Mesenteric fat pad (tissue), 1 donor: ENCODE data around the gene SH3RF3. TPM values are rescaled to one million over a fixed set of nuclear protein-coding genes. Genes with fewer than 3 reads are reported as not detected.

Source experiments
- DNase-seq: peaks from one replicate; pipeline ENCODE4 v3.0.0-alpha.2; 2020; ENCODE audit warnings: low spot score
- total RNA-seq: library from RNA; stranded (reverse); fragmentation: NEBNext Ultra II Directional; extraction: Animal tissue kit (Norgen Biotek cat#: 25700); gene quantifications from one replicate; pipeline ENCODE4 v1.2.1, GENCODE V29; 2021
- donor health status: DM: yes; HTN: yes; CAD: no.

SH3RF3 gene
- total RNA-seq, 1 donor from 2014 or later: 20.4 TPM

GRCh38 chr2:109138449-109138848 lies 9.4 kb downstream of the SH3RF3 start:
- no peak for DNase-seq

DNA sequence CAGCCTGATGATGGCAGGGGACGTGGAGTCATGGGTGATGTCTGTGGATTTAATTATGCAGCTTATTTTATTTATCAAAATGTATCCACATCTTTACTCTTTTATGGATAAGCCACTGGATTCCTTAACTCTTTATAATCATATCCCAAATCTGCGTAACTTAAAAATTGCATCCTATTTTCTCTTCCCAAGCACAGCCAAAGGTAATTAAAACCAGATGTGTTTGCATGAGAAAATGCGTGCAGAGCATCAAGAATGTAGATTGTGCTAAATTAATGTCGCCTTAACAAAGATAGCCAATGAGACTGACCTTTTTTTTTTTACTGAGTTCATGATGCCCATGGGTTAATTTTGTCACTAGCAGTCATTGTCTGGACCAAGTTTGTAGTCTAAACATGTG lies 10.0 kb downstream of the SH3RF3 start:
- no peak for DNase-seq

DNA sequence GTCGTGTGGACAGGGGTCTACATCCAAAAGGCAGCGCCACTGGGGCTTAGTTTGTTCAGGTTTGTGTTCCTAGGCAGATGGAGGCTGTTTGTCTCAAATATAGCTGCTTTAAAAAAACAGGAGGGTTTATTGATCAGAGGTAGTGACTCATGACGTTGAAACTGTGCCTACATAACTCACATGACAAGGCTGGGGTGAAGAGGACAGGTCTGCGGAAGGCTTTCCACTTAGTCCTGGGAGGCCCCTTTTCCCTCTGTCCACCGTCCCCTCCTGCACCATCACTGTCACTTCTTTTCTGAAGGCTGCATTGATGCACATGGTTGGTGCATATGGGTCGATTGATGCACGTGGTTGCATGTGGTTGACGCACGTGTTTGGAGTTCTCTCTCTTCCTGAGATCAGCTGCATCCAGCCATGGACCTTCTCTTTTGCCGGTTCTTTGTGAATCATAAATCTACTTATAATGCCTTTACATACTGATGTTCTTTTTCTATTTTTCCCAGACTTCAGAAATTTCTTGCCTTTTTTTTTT lies 10.9 kb downstream of the SH3RF3 start:
- no peak for DNase-seq

GRCh38 chr2:109141006-109141600 lies 12.1 kb downstream of the SH3RF3 start:
- DNase-seq: peak; percentile 62

- DNase-seq: peak; percentile 35
Observed at GRCh38 chr2:109141727-109142283, 12.8 kb downstream of the SH3RF3 start.

GRCh38 chr2:109142416-109143210 lies 13.6 kb downstream of the SH3RF3 start:
- peak; percentile 73 for DNase-seq

DNA sequence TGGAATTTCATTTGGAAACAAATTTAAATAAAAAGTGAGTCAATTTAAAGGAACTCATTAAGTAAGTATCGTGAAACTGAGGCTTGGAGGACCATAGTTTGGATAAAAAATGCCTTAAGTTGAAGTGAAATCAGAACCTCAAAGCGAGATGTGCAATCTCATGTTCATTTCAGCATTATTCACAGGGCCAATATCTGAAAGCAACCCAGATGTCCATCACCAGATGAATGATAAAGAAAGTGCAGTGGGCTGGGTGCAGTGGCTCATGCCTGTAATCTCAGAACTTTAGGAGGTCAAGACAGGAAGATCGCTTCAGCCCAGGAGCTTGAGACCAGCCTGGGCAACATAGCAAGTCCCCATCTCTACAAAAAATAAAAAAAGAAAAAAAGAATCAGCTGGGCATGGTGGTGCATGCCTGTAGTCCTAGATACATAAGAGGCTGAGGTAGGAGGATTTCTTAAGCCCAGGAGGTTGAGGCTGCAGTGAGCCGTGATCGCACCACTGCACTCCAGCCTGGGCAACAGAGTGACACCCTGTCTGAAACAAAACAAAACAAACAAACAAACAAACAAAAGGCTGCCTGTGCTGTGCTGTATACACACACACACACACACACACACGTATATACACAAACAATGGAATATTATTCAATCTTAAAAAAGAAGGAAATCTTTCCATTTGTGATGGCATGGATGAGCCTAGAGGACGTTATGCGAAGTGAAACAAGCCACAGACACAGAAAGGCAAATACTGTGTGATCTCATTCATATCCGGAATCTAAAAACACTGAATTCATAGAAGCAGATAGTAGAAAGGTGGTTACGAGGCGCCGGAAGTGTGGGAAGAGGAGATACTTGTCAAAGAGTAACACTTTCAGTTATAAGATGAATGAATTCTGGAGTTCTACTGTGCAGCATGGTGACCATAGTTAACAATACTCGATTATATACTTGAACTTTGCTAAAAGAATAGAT lies 14.5 kb downstream of the SH3RF3 start:
- no peak for DNase-seq

DNA sequence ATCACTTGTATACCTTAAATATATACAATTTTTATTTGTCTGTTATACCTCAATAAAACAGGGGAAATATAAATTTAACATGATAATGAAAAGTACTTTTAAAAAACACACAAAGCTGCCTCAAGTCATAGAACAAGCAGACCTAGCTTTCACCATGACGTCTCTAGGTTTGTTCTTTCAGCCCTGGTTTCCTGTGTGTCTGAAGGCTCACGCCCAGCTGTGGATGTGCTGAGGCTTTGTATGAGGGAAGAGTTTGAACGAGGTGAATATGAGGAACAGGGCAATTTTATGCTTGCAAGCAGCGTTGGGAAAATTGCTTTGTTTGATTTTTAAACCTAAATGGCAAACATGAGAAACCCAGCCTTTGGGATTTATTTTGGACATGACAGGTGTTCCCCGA lies 15.3 kb downstream of the SH3RF3 start:
- DNase-seq: no peak

DNA sequence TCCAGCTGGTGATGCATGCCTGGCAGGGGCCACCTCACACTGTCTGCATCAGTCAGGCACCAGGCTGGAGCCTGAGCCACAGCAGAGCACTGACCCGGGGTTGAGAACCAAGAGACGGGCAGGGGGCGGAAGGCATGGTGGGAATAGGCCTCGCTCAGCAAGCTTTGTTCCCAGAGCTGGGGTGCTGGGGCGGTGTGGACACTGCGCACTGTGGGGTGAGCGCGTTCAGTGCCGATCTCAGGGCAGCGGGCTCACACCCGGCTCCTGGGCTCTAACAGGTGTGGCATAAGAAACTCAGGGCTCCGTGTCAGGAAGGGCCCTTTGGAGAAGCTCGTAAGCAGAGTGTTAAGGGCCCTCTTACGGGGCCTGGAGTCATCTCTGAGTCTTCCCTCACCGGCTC lies 15.7 kb downstream of the SH3RF3 start:
- peak; percentile 88 for DNase-seq

DNA sequence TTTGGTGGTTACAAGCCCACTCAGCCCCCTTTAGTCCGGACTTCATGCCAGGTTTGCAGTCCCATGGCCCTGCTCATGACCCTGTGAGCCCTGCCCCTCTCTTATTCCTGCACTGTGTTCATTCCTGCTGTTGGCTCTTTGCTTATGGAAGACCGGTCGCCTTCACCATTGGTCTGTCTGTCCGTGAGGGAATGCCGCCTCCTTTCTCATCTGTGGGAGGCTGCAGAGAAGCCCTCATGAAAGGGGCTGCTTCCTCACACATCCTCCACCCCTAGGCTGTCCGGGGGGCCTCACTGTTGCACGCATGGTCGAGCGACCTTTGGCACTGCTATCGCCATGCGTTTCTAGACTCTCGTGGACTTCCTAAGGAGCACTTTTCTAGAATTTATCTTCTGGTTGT lies 16.3 kb downstream of the SH3RF3 start:
- DNase-seq: no peak

- DNase-seq: no peak
Observed at GRCh38 chr2:109147405-109147804, 18.4 kb downstream of the SH3RF3 start.

- DNase-seq: peak; percentile 57
Observed at GRCh38 chr2:109148117-109148746, 19.2 kb downstream of the SH3RF3 start.

DNA sequence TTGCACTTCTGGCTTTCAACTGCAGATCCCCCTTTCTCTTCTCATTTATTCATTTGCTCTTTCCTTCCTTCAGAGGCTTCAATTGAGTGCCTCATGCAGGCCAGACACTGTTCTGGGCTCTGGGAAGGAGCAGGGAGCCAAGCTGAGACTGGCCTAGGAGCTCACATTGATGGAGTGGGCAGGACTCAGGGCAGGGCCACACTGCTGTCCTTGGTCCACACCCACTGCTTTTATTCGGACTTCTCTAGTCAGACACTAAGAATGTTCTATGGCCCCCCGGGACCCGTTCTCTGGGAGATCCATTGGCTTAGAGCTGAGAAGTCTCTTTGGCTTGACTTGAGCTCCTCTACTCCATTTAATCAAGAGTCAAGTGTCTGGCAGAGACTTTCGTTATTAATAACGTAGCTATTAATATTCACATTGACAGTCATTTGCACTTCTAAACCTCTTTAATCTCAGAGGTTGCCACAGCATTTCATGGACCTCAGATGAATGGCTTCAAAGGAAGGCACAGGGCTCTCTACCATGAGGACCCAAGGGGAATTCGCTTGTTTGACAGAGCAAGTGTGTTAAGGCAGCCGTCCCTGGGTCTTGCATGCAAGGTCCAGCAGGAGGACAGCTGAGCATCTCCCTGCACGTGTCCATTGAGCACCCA lies 20.1 kb downstream of the SH3RF3 start:
- DNase-seq: no peak

- DNase-seq: no peak
Observed at GRCh38 chr2:109150559-109150958, 21.6 kb downstream of the SH3RF3 start.

GRCh38 chr2:109151519-109151918 lies 22.5 kb downstream of the SH3RF3 start:
- no peak for DNase-seq

DNA sequence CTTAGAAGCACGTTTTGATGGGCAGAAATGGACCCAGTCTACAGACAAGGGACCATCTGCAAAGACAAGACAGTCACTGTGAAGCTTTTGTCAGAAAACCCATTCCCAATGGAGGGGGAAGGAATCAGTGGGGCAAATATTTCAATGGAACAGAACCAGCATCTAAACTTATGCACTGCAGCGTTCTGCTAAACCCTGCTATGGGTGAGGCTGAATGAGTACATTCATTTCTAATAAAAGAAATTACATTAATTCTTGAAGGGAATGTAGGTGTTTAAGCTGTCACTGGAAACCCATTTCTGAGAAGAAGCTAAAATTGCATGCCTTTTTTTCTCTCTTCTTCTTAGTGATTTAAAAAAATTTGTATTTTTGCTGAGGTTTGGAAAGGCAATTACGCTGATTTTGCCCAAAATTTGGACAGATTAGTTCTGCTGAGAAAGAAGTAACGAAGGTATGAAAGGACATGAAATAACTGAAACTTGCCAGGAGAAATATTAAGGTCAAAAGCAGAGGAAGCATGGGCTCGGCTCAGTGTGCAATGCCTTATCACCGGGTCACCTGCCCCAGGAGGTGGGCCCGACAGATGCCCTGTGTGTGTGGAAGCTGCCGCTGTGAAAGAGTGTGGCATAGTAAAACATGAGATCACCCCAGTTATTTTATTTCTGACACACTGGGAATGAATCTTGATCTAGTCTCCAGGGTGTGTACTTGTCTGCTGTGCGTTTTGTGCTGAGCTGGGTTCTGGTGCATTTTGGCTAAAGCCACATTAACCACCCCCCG lies 24.2 kb downstream of the SH3RF3 start:
- DNase-seq: no peak

DNA sequence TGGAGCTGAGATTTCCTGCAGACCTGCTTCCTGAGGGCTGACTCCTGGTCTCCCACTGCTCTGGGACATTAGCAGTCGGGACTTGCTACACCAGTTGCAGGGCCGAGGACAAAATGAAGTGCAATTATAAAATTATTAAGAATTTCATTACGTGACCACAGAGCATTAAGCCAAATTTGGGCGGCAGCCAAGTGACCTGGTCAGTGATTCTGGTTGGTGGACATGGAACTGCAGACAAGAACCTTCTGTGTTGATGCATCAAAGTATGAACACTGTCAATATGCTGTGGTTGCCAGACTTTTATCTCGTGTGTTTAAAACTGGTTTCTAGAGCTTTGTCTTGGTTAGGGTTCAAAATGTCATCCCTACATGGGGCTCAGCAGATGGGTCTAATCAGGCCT lies 24.8 kb downstream of the SH3RF3 start:
- DNase-seq: no peak

DNA sequence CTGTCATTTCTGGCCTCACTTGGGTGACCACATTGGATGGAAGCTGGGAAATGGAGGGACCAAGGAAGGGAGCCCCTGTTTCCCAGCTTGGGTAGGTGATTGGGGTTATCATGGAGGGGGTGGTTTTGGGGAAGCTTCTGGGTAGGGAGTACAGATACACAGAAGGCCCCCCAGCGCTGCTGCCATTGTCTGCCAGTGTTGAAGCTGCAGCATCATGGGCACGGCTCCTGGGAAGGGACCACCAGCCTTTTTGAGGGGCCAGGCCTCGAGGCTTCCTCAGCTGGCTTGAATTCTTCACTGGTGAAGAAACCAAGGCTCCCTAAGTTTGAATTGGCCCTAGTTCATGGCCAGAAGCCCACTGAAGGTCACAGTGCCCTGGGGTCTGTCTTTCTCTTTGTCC lies 25.2 kb downstream of the SH3RF3 start:
- no peak for DNase-seq
